Endothelial cell (in vitro differentiated cells): ENCODE results near the gene JAG2. TPM values are rescaled to one million over a fixed set of nuclear protein-coding genes. Genes with fewer than 3 reads are reported as not detected.
"Not testable (repeated sequence)": the region's sequence is repeated elsewhere in the genome, so short reads cannot be mapped to it uniquely, and the experiment has no call there.

Experiments used
- DNase-seq: peaks from one replicate; pipeline ENCODE4 v3.0.0; 2021; ENCODE audit warnings: low spot score
- H3K27ac Mint-ChIP-seq: one replicate; pipeline ENCODE4 v1.8.0; 2021; ENCODE audit warnings: mixed read lengths, inconsistent platforms; ENCODE audit not compliant: unreplicated experiment
- H3K27me3 Mint-ChIP-seq: one replicate; pipeline ENCODE4 v1.8.0; 2021; ENCODE audit warnings: mild to moderate bottlenecking, moderate library complexity, mixed read lengths, inconsistent platforms; ENCODE audit not compliant: unreplicated experiment
- H3K36me3 Mint-ChIP-seq: one replicate; pipeline ENCODE4 v1.8.0; 2021; ENCODE audit warnings: mild to moderate bottlenecking, low read depth, mixed read lengths, inconsistent platforms; ENCODE audit not compliant: unreplicated experiment
- H3K4me1 Mint-ChIP-seq: one replicate; pipeline ENCODE4 v1.8.0; 2021; ENCODE audit warnings: mild to moderate bottlenecking, mixed read lengths, inconsistent platforms; ENCODE audit not compliant: unreplicated experiment
- H3K4me3 Mint-ChIP-seq: one replicate; pipeline ENCODE4 v1.8.0; 2021; ENCODE audit warnings: mild to moderate bottlenecking, mixed read lengths, inconsistent platforms; ENCODE audit not compliant: unreplicated experiment
- H3K9me3 Mint-ChIP-seq: one replicate; pipeline ENCODE4 v1.8.0; 2021; ENCODE audit warnings: mixed read lengths, inconsistent platforms; ENCODE audit not compliant: unreplicated experiment
- CTCF ChIP-seq: fragments of 200-600 bp; sonication (generic); IDR thresholded peaks from one replicate; pipeline ENCODE4 v1.5.0; 2021; ENCODE audit warnings: antibody characterized with exemption; ENCODE audit not compliant: unreplicated experiment
- total RNA-seq: library from RNA; stranded (reverse); fragmentation: NEBNext Ultra II Directional; extraction: Animal tissue kit (Norgen Biotek cat#: 25700); gene quantifications from one replicate; pipeline ENCODE4 v1.2.1, GENCODE V29; 2021; ENCODE audit not compliant: unreplicated experiment

The JAG2 gene
- total RNA-seq, 1 donor from 2014 or later: 280 TPM

- Mint-ChIP-seq H3K9me3 (peaks cover 4% of the 10 kb centered on the region), H3K27ac (no peak overlapping the region), H3K27me3 (peaks cover 13% of the 10 kb centered on the region), H3K36me3 (peaks cover 13% of the 10 kb centered on the region), H3K4me1 (no peaks in the 10 kb centered on the region), H3K4me3 (no peak overlapping the region)
- no peak for DNase-seq
- TF ChIP-seq CTCF: no peak
Observed at GRCh38 chr14:105117257-105117646, 51.3 kb downstream of the JAG2 start.

- H3K27me3 Mint-ChIP-seq: peaks cover 12% of the 10 kb centered on the region
- no peak for DNase-seq
- peaks cover 9% of the 10 kb centered on the region for H3K36me3 Mint-ChIP-seq
- H3K9me3 Mint-ChIP-seq: no peaks in the 10 kb centered on the region
- H3K27ac Mint-ChIP-seq: no peak overlapping the region
- H3K4me1 Mint-ChIP-seq: no peaks in the 10 kb centered on the region
- no peak for TF ChIP-seq CTCF
- H3K4me3 Mint-ChIP-seq: no peak overlapping the region
Observed at GRCh38 chr14:105116451-105117256, 51.9 kb downstream of the JAG2 start.

GRCh38 chr14:105109243-105109642 lies 59.3 kb downstream of the JAG2 start:
- not testable (repeated sequence) for H3K27me3 Mint-ChIP-seq, H3K9me3 Mint-ChIP-seq, DNase-seq, H3K4me3 Mint-ChIP-seq
- Mint-ChIP-seq H3K27ac (peak overlapping the region; percentile 98), H3K36me3 (peaks cover 13% of the 10 kb centered on the region), H3K4me1 (peaks cover 32% of the 10 kb centered on the region)

- no peak for TF ChIP-seq CTCF
- H3K36me3 Mint-ChIP-seq: peaks cover 19% of the 10 kb centered on the region
- peak overlapping the region; percentile 98 for H3K27ac Mint-ChIP-seq
- peak; percentile 34 for DNase-seq
- H3K4me3 Mint-ChIP-seq: peak overlapping the region; percentile 69
- H3K4me1 Mint-ChIP-seq: peaks cover 38% of the 10 kb centered on the region
- peaks cover 8% of the 10 kb centered on the region for H3K27me3 Mint-ChIP-seq
- no peaks in the 10 kb centered on the region for H3K9me3 Mint-ChIP-seq
Observed at GRCh38 chr14:105108516-105108864, 60.1 kb downstream of the JAG2 start.

GRCh38 chr14:105107781-105108515 lies 60.6 kb downstream of the JAG2 start:
- peaks cover 10% of the 10 kb centered on the region for H3K27me3 Mint-ChIP-seq
- peak overlapping the region; percentile 98 for H3K27ac Mint-ChIP-seq
- TF ChIP-seq CTCF: no peak
- DNase-seq: peak; percentile 13
- H3K4me1 Mint-ChIP-seq: peaks cover 42% of the 10 kb centered on the region
- peak overlapping the region; percentile 69 for H3K4me3 Mint-ChIP-seq
- H3K36me3 Mint-ChIP-seq: peaks cover 20% of the 10 kb centered on the region
- H3K9me3 Mint-ChIP-seq: no peaks in the 10 kb centered on the region
